ENCODE measurements around the gene C7orf57. TPM values are rescaled to one million over a fixed set of nuclear protein-coding genes. Genes with fewer than 3 reads are reported as not detected.
A peak's percentile ranks its signal among the peaks of the same experiment; 100 is the strongest.

Gene C7orf57
- total RNA-seq, 1 donor from 2014 or later, result not detected

- no peak for DNase-seq (ENCODE audit: extremely low spot score, unreplicated experiment)
- no peak overlapping the region for H3K4me3 Mint-ChIP-seq (ENCODE audit: unreplicated experiment)
- no peaks in the 10 kb centered on the region for H3K36me3 Mint-ChIP-seq (ENCODE audit: unreplicated experiment)
- peak overlapping the region; percentile 74 for H3K27ac Mint-ChIP-seq (ENCODE audit: unreplicated experiment)
- H3K9me3 Mint-ChIP-seq (ENCODE audit: unreplicated experiment), result no peaks in the 10 kb centered on the region
- no peaks in the 10 kb centered on the region for H3K27me3 Mint-ChIP-seq (ENCODE audit: unreplicated experiment)
- H3K4me1 Mint-ChIP-seq (ENCODE audit: unreplicated experiment), result peaks cover 55% of the 10 kb centered on the region
- TF ChIP-seq CTCF (IDR thresholded peaks at IDR 0.05), result no peak
These were observed 47.9 kb downstream of the C7orf57 start for GRCh38 chr7:48083114-48083830.

- Mint-ChIP-seq H3K36me3 (ENCODE audit: unreplicated experiment) (no peaks in the 10 kb centered on the region), H3K27ac (ENCODE audit: unreplicated experiment) (peak overlapping the region; percentile 97), H3K27me3 (ENCODE audit: unreplicated experiment) (no peaks in the 10 kb centered on the region), H3K4me1 (ENCODE audit: unreplicated experiment) (peaks cover 56% of the 10 kb centered on the region), H3K9me3 (ENCODE audit: unreplicated experiment) (no peaks in the 10 kb centered on the region), H3K4me3 (ENCODE audit: unreplicated experiment) (peak overlapping the region; percentile 16)
- DNase-seq (ENCODE audit: extremely low spot score, unreplicated experiment), result peak; percentile 93
- TF ChIP-seq CTCF (IDR thresholded peaks at IDR 0.05), result no peak
These were observed 49.5 kb downstream of the C7orf57 start for GRCh38 chr7:48084727-48085432.

GRCh38 chr7:48085433-48085791, 50.1 kb downstream of the C7orf57 start:
- peak overlapping the region; percentile 97 for H3K27ac Mint-ChIP-seq (ENCODE audit: unreplicated experiment)
- H3K36me3 Mint-ChIP-seq (ENCODE audit: unreplicated experiment), result no peaks in the 10 kb centered on the region
- no peak overlapping the region for H3K4me3 Mint-ChIP-seq (ENCODE audit: unreplicated experiment)
- peaks cover 60% of the 10 kb centered on the region for H3K4me1 Mint-ChIP-seq (ENCODE audit: unreplicated experiment)
- TF ChIP-seq CTCF (IDR thresholded peaks at IDR 0.05), result no peak
- no peaks in the 10 kb centered on the region for H3K9me3 Mint-ChIP-seq (ENCODE audit: unreplicated experiment)
- H3K27me3 Mint-ChIP-seq (ENCODE audit: unreplicated experiment), result no peaks in the 10 kb centered on the region
- DNase-seq (ENCODE audit: extremely low spot score, unreplicated experiment), result no peak

GRCh38 chr7:48085942-48086341, 50.6 kb downstream of the C7orf57 start:
- TF ChIP-seq CTCF (IDR thresholded peaks at IDR 0.05), result no peak
- no peaks in the 10 kb centered on the region for H3K9me3 Mint-ChIP-seq (ENCODE audit: unreplicated experiment)
- no peak overlapping the region for H3K4me3 Mint-ChIP-seq (ENCODE audit: unreplicated experiment)
- peak overlapping the region; percentile 97 for H3K27ac Mint-ChIP-seq (ENCODE audit: unreplicated experiment)
- DNase-seq (ENCODE audit: extremely low spot score, unreplicated experiment), result no peak
- no peaks in the 10 kb centered on the region for H3K27me3 Mint-ChIP-seq (ENCODE audit: unreplicated experiment)
- peaks cover 66% of the 10 kb centered on the region for H3K4me1 Mint-ChIP-seq (ENCODE audit: unreplicated experiment)
- H3K36me3 Mint-ChIP-seq (ENCODE audit: unreplicated experiment), result peaks cover under 1% of the 10 kb centered on the region

GRCh38 chr7:48087349-48087748, 52.0 kb downstream of the C7orf57 start:
- H3K9me3 Mint-ChIP-seq (ENCODE audit: unreplicated experiment), result no peaks in the 10 kb centered on the region
- peak; percentile 40 for DNase-seq (ENCODE audit: extremely low spot score, unreplicated experiment)
- TF ChIP-seq CTCF (IDR thresholded peaks at IDR 0.05), result no peak
- H3K4me1 Mint-ChIP-seq (ENCODE audit: unreplicated experiment), result peaks cover 80% of the 10 kb centered on the region
- H3K4me3 Mint-ChIP-seq (ENCODE audit: unreplicated experiment), result no peak overlapping the region
- H3K36me3 Mint-ChIP-seq (ENCODE audit: unreplicated experiment), result peaks cover 9% of the 10 kb centered on the region
- peak overlapping the region; percentile 85 for H3K27ac Mint-ChIP-seq (ENCODE audit: unreplicated experiment)
- no peaks in the 10 kb centered on the region for H3K27me3 Mint-ChIP-seq (ENCODE audit: unreplicated experiment)
